PFSK-1 (cell line): ENCODE results near the gene ARHGAP4.

ENCODE experiments used
- POLR2AphosphoS5 ChIP-seq: IDR thresholded peaks from 2 replicates; pipeline ENCODE4 v1.6.1; 2012; ENCODE audit warnings: low read depth, mild to moderate bottlenecking, control low read depth, low read length, moderate library complexity
- REST ChIP-seq, 2 experiments: IDR thresholded peaks; 2 replicates each; pipeline versions ENCODE4 v1.6.1 to v1.8.0; 2011 to 2012; ENCODE audit warnings: low read depth in 2 of 2, low read length in 2 of 2, control low read depth in 1 of 2, inconsistent platforms in 1 of 2, mild to moderate bottlenecking in 1 of 2, moderate library complexity in 1 of 2; ENCODE audit not compliant: insufficient read depth in 1 of 2
- SIN3A ChIP-seq: IDR thresholded peaks from 2 replicates; pipeline ENCODE4 v1.6.1; 2012; ENCODE audit warnings: mild to moderate bottlenecking, low read length, moderate library complexity, borderline replicate concordance; ENCODE audit not compliant: insufficient read depth

- TF ChIP-seq POLR2AphosphoS5 (no peak), SIN3A (no peak), REST (IDR thresholded peaks at IDR 0.05; ENCODE audit: insufficient read depth in 1 of 2, low read depth in 2 of 2, low read length in 2 of 2) (no peak)
Measured at GRCh38 chrX:153964105-153964504, 38.0 kb upstream of the ARHGAP4 start.
